Calu3 (cell line): ENCODE data around the gene CX3CL1. TPM values are rescaled to one million over a fixed set of nuclear protein-coding genes. Genes with fewer than 3 reads are reported as not detected.

Experiments used
- BruUV-seq: library from RNA; stranded (reverse); fragments of 400-500 nt; replicated peaks from 2 replicates; lab custom pipeline; 2021; lab: Mats Ljungman, UMichigan
- CTCF ChIA-PET: fragments of 300-600 bp; sonication (Branson Sonifier 250); formaldehyde crosslinking; loops from one replicate; lab custom pipeline; 2022; ENCODE audit warnings: antibody characterized with exemption; lab: Charles Lee
- DNase-seq: peaks from one replicate; pipeline ENCODE4 v3.0.0; 2022
- H3K27ac Mint-ChIP-seq: one replicate; pipeline ENCODE4 v1.8.0; 2022; ENCODE audit warnings: mixed read lengths; ENCODE audit not compliant: unreplicated experiment
- H3K27me3 Mint-ChIP-seq: one replicate; pipeline ENCODE4 v1.8.0; 2022; ENCODE audit warnings: mixed read lengths; ENCODE audit not compliant: unreplicated experiment
- H3K36me3 Mint-ChIP-seq: one replicate; pipeline ENCODE4 v1.8.0; 2022; ENCODE audit warnings: mild to moderate bottlenecking, moderate library complexity, mixed read lengths; ENCODE audit not compliant: insufficient read depth, unreplicated experiment
- H3K4me1 Mint-ChIP-seq: one replicate; pipeline ENCODE4 v1.8.0; 2022; ENCODE audit warnings: mild to moderate bottlenecking, low read depth, mixed read lengths; ENCODE audit not compliant: unreplicated experiment
- H3K4me3 Mint-ChIP-seq: one replicate; pipeline ENCODE4 v1.8.0; 2022; ENCODE audit warnings: mild to moderate bottlenecking, low read depth, moderate library complexity, mixed read lengths; ENCODE audit not compliant: unreplicated experiment
- H3K9me3 Mint-ChIP-seq: one replicate; pipeline ENCODE4 v1.8.0; 2022; ENCODE audit warnings: low read depth, mixed read lengths; ENCODE audit not compliant: unreplicated experiment
- CTCF ChIP-seq: fragments of 200-600 bp; IDR thresholded peaks from one replicate; pipeline ENCODE4 v1.8.0; 2022; ENCODE audit warnings: antibody characterized with exemption; ENCODE audit not compliant: unreplicated experiment
- intact Hi-C: fragments of 100-400 bp; cut with micrococcal nuclease; formaldehyde crosslinking; loops from one replicate; pipeline ENCODE4 v1.10.0; 2022; ENCODE audit not compliant: unreplicated experiment
- total RNA-seq: library from RNA; stranded (reverse); gene quantifications from 2 replicates; pipeline ENCODE4 v1.2.3, GENCODE V29; 2022

The CX3CL1 gene
- total RNA-seq, 1 experiment from 2014 or later = 17.6 TPM

- no peak for TF ChIP-seq CTCF
- Mint-ChIP-seq H3K9me3 (no peaks in the 10 kb centered on the region), H3K4me1 (peaks cover 15% of the 10 kb centered on the region), H3K4me3 (no peak within 1 kb of the TSS), H3K36me3 (no peaks in the 10 kb centered on the region), H3K27ac (no peak within 1 kb of the TSS), H3K27me3 (peaks cover 23% of the 10 kb centered on the region)
- BruUV-seq = no TSS peak
- CTCF ChIA-PET = interaction anchor here (1.7 kb wide), 1 partner anchor 13 kb away, joined by 8 read pairs; no protein-coding TSS in a partner anchor
- intact Hi-C loops = no loop called here
- no peak for DNase-seq
These were observed 31.9 kb downstream of the CX3CL1 start, which contains the start of gene CCL17 for GRCh38 chr16:57403965-57404817. Gene CCL17, plus strand, starts transcription at chr16:57404767. Its CDS starts 9,166 bp downstream, at chr16:57413933.

- no peak overlapping the region for H3K4me3 Mint-ChIP-seq
- H3K27me3 Mint-ChIP-seq = peaks cover 23% of the 10 kb centered on the region
- intact Hi-C loops = no loop called here
- no peaks in the 10 kb centered on the region for H3K36me3 Mint-ChIP-seq
- peaks cover 24% of the 10 kb centered on the region for H3K4me1 Mint-ChIP-seq
- CTCF ChIA-PET = interaction anchor here (0.7 to 1.7 kb wide), 2 partner anchors 12 to 28 kb away, joined by 3 to 8 read pairs; no protein-coding TSS in a partner anchor
- no peak overlapping the region for H3K27ac Mint-ChIP-seq
- H3K9me3 Mint-ChIP-seq = no peaks in the 10 kb centered on the region
- no TSS peak for BruUV-seq
- DNase-seq = no peak
- no peak for TF ChIP-seq CTCF
These were observed 32.8 kb downstream of the CX3CL1 start for GRCh38 chr16:57405097-57405496.

GRCh38 chr16:57406881-57407280 is 34.6 kb downstream of the CX3CL1 start:
- no TSS peak for BruUV-seq
- no peak for TF ChIP-seq CTCF
- CTCF ChIA-PET = interaction anchor here (0.8 kb wide), 1 partner anchor 12 kb away, joined by 4 read pairs; no protein-coding TSS in a partner anchor
- Mint-ChIP-seq H3K4me3 (no peak overlapping the region), H3K36me3 (no peaks in the 10 kb centered on the region), H3K9me3 (no peaks in the 10 kb centered on the region), H3K4me1 (peaks cover 31% of the 10 kb centered on the region), H3K27me3 (peaks cover 23% of the 10 kb centered on the region), H3K27ac (no peak overlapping the region)
- intact Hi-C loops = no loop called here
- no peak for DNase-seq

- no peak for TF ChIP-seq CTCF
- H3K9me3 Mint-ChIP-seq = no peaks in the 10 kb centered on the region
- H3K4me3 Mint-ChIP-seq = no peak overlapping the region
- BruUV-seq = no TSS peak
- intact Hi-C loops = no loop called here
- CTCF ChIA-PET = no interaction called here
- H3K4me1 Mint-ChIP-seq = peaks cover 31% of the 10 kb centered on the region
- H3K27ac Mint-ChIP-seq = no peak overlapping the region
- DNase-seq = no peak
- peaks cover 23% of the 10 kb centered on the region for H3K27me3 Mint-ChIP-seq
- no peaks in the 10 kb centered on the region for H3K36me3 Mint-ChIP-seq
These were observed 35.4 kb downstream of the CX3CL1 start for GRCh38 chr16:57407521-57408353.
